GM12874 (cell line): Measurements from ENCODE around the gene MGME1.

Source experiments
- CTCF ChIP-seq: IDR thresholded peaks from 2 replicates; pipeline ENCODE4 v1.5.1; 2011; ENCODE audit warnings: low read depth, mild to moderate bottlenecking, control low read depth, low read length, moderate library complexity; ENCODE audit not compliant: insufficient read depth

Gene MGME1

GRCh38 chr20:18007534-18008292, 38.9 kb downstream of the MGME1 start:
- TF ChIP-seq CTCF, result no peak

GRCh38 chr20:18009116-18009515, 40.3 kb downstream of the MGME1 start:
- TF ChIP-seq CTCF, result no peak

- TF ChIP-seq CTCF, result no peak
Measured at GRCh38 chr20:18011482-18011881, 42.7 kb downstream of the MGME1 start.

- no peak for TF ChIP-seq CTCF
Measured at GRCh38 chr20:18011951-18012645, 43.3 kb downstream of the MGME1 start.

- TF ChIP-seq CTCF, result no peak
Measured at GRCh38 chr20:18012901-18013300, 44.1 kb downstream of the MGME1 start.

GRCh38 chr20:18014411-18014810, 45.6 kb downstream of the MGME1 start:
- TF ChIP-seq CTCF, result no peak

- no peak for TF ChIP-seq CTCF
Measured at GRCh38 chr20:18016772-18017171, 48.0 kb downstream of the MGME1 start.
